ENCODE measurements around the gene EFNA4.

DNA sequence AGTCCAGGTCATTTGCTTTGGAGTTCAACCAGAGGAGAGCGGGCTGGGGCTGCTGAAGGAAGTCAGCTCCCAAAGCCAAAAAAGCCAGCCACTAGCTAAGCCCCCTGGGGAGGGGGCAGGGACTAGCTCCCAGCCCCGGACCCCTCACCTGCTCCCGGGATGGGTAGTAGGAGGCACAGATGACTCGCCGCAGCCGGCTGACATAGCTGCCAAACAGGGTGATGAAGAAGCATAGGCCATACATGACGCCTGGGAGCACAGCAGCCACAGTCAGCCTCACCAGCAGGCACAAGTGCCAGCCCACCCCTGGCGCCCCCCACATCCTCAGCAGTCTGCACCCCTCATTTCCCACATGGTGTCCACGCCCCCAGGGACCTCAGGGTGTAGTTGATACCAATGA lies 37.4 kb upstream of the EFNA4 start:
- no peak for TF ChIP-seq YY1 (IDR thresholded peaks at IDR 0.05; ENCODE audit: low read depth, low read length)
- no peak for TF ChIP-seq POLR2A (IDR thresholded peaks at IDR 0.05; ENCODE audit: control extremely low read depth in 1 of 2, low read depth in 2 of 2, low read length in 2 of 2)
- no peak for TF ChIP-seq RBBP5 (IDR thresholded peaks at IDR 0.05; ENCODE audit: borderline replicate concordance, low read depth, low read length)
- TF ChIP-seq JUN (IDR thresholded peaks at IDR 0.05; ENCODE audit: low read depth, low read length), result no peak
- no peak for TF ChIP-seq KDM1A (IDR thresholded peaks at IDR 0.05; ENCODE audit: borderline replicate concordance, low read length)
- TF ChIP-seq CREB1 (IDR thresholded peaks at IDR 0.05), result no peak
- no peak for TF ChIP-seq POLR2AphosphoS5 (IDR thresholded peaks at IDR 0.05; ENCODE audit: low read depth, low read length)
- TF ChIP-seq, protein P1, sequence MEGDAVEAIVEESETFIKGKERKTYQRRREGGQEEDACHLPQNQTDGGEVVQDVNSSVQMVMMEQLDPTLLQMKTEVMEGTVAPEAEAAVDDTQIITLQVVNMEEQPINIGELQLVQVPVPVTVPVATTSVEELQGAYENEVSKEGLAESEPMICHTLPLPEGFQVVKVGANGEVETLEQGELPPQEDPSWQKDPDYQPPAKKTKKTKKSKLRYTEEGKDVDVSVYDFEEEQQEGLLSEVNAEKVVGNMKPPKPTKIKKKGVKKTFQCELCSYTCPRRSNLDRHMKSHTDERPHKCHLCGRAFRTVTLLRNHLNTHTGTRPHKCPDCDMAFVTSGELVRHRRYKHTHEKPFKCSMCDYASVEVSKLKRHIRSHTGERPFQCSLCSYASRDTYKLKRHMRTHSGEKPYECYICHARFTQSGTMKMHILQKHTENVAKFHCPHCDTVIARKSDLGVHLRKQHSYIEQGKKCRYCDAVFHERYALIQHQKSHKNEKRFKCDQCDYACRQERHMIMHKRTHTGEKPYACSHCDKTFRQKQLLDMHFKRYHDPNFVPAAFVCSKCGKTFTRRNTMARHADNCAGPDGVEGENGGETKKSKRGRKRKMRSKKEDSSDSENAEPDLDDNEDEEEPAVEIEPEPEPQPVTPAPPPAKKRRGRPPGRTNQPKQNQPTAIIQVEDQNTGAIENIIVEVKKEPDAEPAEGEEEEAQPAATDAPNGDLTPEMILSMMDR (IDR thresholded peaks at IDR 0.05; ENCODE audit: control extremely low read depth in 1 of 3, insufficient read depth in 1 of 3, low read depth in 1 of 3, low read length in 3 of 3), result no peak
- TF ChIP-seq EZH2 (IDR thresholded peaks at IDR 0.05; ENCODE audit: low read depth, low read length, severe bottlenecking), result no peak
- TF ChIP-seq, protein P2, sequence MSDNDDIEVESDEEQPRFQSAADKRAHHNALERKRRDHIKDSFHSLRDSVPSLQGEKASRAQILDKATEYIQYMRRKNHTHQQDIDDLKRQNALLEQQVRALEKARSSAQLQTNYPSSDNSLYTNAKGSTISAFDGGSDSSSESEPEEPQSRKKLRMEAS (IDR thresholded peaks at IDR 0.05), result no peak
- no peak for TF ChIP-seq CHD2 (IDR thresholded peaks at IDR 0.05; ENCODE audit: low read length)
- TF ChIP-seq SAP30 (IDR thresholded peaks at IDR 0.05; ENCODE audit: insufficient read depth, insufficient replicate concordance, low read length), result no peak

Measured in H1 (cell line).